Upper lobe of left lung (tissue), 6 donors: ENCODE measurements around the gene ELOB. TPM values are rescaled to one million over a fixed set of nuclear protein-coding genes. Genes with fewer than 3 reads are reported as not detected.

Source experiments
- ATAC-seq, 2 donors: fragments of 200-7000 bp; cut with Tn5 transposase; one replicate each; pipeline ENCODE4 v1.9.1; 2022; ENCODE audit warnings: mild to moderate bottlenecking in 2 of 2, moderate library complexity in 2 of 2; ENCODE audit not compliant: low FRiP score in 2 of 2
- DNase-seq, 2 donors: peaks; one replicate each; pipeline ENCODE4 v3.0.0-alpha.2; 2019 to 2020
- H3K27ac ChIP-seq, 4 donors: fragments of 200-600 bp; sonication (generic); one replicate each; pipeline ENCODE4 v1.5.1; 2016 to 2019
- H3K27me3 ChIP-seq, 4 donors: fragments of 200-600 bp; sonication (generic); one replicate each; pipeline ENCODE4 v1.5.1; 2017 to 2019
- H3K36me3 ChIP-seq, 4 donors: fragments of 200-600 bp; sonication (generic); one replicate each; pipeline ENCODE4 v1.5.1; 2016 to 2019
- H3K4me1 ChIP-seq, 4 donors: fragments of 200-600 bp; sonication (generic); one replicate each; pipeline ENCODE4 v1.5.1; 2018 to 2019
- H3K4me3 ChIP-seq, 4 donors: fragments of 200-600 bp; sonication (generic); one replicate each; pipeline ENCODE4 v1.5.1; 2017 to 2019; ENCODE audit warnings: mild to moderate bottlenecking in 2 of 4, moderate library complexity in 1 of 4
- H3K9me3 ChIP-seq, 4 donors: fragments of 200-600 bp; sonication (generic); one replicate each; pipeline ENCODE4 v1.5.1; 2018 to 2019
- CTCF ChIP-seq, 6 experiments: fragments of 450-650 bp in 4 of 6; fragments of 200-600 bp in 2 of 6; sonication (generic) in 2 of 6; IDR thresholded peaks; one replicate each; pipeline ENCODE4 v1.5.1; 2016 to 2019; ENCODE audit warnings: antibody characterized with exemption in 6 of 6
- EP300 ChIP-seq, 4 donors: sonication (generic); formaldehyde crosslinking; IDR thresholded peaks; one replicate each; pipeline ENCODE4 v1.5.1; 2017; ENCODE audit warnings: antibody characterized with exemption in 4 of 4, control low read depth in 2 of 4
- POLR2A ChIP-seq, 4 donors: fragments of 450-650 bp; IDR thresholded peaks; one replicate each; pipeline ENCODE4 v1.5.1; 2016 to 2017; ENCODE audit warnings: antibody characterized with exemption in 4 of 4, mild to moderate bottlenecking in 2 of 4
- POLR2AphosphoS5 ChIP-seq, 2 donors: sonication (generic); formaldehyde crosslinking; IDR thresholded peaks; one replicate each; pipeline ENCODE4 v1.5.1; 2017; ENCODE audit warnings: antibody characterized with exemption in 2 of 2
- WGBS, 2 donors: methylation state at CpG; one replicate each; pipeline ENCODE4 v1.1.5; 2017 to 2018; 5-methylcytosine and 5-hydroxymethylcytosine counted together
- total RNA-seq, 6 donors: library from RNA; depleted of rRNA in 4 of 6; stranded (reverse); fragments of >200 nt in 4 of 6; gene quantifications; one replicate each; pipeline versions ENCODE4 v1.1.0 to v1.2.1, GENCODE V29; 2016 to 2021
- donor health status: DM: no; HTN: no; CAD: no; lungs with moderate emphysema.
- donor health status: DM: no; HTN: yes; CAD: no; lungs with severe emphysema.

ELOB gene
- total RNA-seq, 6 donors from 2014 or later = 73.3 to 245 (median 145) TPM

GRCh38 chr16:2745961-2746360 lies 31.1 kb downstream of the ELOB start:
- 80 to 83% methylated on average over 2 to 9 of the region's 9 CpGs for WGBS, 2 donors
- TF ChIP-seq CTCF (IDR thresholded peaks at IDR 0.05) (no peak), POLR2AphosphoS5 (IDR thresholded peaks at IDR 0.05) (no peak), POLR2A (IDR thresholded peaks at IDR 0.05) (no peak)
- Histone ChIP-seq H3K9me3 (no peaks in the 10 kb centered on the region), H3K4me1 (peaks cover 0 to under 1% (median 0%) of the 10 kb centered on the region in 4 donors), H3K36me3 (no peaks in the 10 kb centered on the region), H3K27me3 (no peaks in the 10 kb centered on the region), H3K27ac (no peak overlapping the region), H3K4me3 (no peak overlapping the region)
- no peak for DNase-seq
- no peak for ATAC-seq

DNA sequence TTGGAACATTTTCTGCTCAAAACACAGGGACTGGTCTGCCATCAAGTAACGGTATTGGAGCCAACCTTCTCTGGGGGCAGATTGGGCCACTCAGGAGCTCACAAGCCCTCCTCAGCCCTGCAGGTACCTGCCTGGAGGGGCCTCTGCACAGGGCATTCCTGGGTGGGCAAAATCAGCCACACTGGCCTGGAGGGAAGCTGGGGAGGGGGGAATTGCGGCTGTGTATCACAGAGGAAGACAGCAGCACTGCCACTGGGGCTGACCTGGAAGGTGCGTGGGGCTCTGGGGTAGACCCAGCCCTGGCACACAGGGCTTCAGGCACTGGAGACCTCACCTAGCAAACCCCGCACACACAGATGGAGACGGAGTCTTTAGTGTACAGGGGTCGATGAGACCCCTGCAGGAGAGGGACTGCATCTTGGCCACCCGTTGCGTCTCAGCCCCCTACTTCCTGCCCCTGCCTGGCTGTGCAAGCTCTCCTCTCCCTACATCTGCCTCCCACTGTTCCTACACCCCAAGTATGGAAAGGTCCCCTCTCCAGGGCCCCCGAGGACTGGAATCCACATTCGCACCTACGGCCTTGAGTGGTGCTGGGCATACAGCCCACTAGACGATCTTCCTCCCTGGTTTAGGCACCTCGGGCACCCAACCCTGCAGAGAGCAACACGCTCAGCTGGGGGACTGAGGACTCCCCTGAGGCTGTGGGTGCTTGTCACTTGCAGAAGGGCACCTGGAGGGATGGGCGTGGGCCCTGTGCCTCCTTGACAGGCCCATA lies 31.8 kb downstream of the ELOB start:
- 72 to 74% methylated on average over 13 to 15 of the region's 15 CpGs for WGBS, 2 donors
- Histone ChIP-seq H3K36me3 (no peaks in the 10 kb centered on the region), H3K9me3 (no peaks in the 10 kb centered on the region), H3K27me3 (no peaks in the 10 kb centered on the region), H3K27ac (no peak overlapping the region), H3K4me3 (no peak overlapping the region), H3K4me1 (no peaks in the 10 kb centered on the region)
- ATAC-seq (no peak), DNase-seq (no peak)
- TF ChIP-seq CTCF (IDR thresholded peaks at IDR 0.05) (no peak), POLR2AphosphoS5 (IDR thresholded peaks at IDR 0.05) (no peak), EP300 (IDR thresholded peaks at IDR 0.05) (no peak), POLR2A (IDR thresholded peaks at IDR 0.05) (no peak)

DNA sequence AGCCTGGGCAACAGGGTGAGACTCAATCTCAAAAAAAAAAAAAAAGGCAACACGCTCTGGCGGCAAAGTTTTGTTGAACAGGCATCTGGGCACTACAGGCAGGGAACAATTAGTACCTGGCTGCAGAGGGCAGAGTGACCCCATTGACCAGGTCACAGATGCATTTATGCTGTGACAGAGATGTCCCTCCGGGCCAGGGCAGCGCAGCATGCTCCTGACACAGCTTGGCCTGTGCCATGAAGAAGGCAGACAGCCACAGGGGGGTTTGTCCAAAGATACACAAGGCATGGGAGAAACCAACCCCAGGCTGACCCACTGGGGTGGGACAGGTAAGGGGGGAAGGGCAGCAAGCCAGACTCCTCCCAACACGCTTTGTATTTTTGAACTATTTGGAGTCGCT lies 32.4 kb downstream of the ELOB start:
- Histone ChIP-seq H3K4me3 (no peak overlapping the region), H3K9me3 (no peaks in the 10 kb centered on the region), H3K27me3 (no peaks in the 10 kb centered on the region), H3K27ac (no peak overlapping the region), H3K36me3 (no peaks in the 10 kb centered on the region), H3K4me1 (no peaks in the 10 kb centered on the region)
- TF ChIP-seq POLR2AphosphoS5 (IDR thresholded peaks at IDR 0.05) (no peak), EP300 (IDR thresholded peaks at IDR 0.05) (no peak), CTCF (IDR thresholded peaks at IDR 0.05) (no peak), POLR2A (IDR thresholded peaks at IDR 0.05) (no peak)
- WGBS, 2 donors = 93% methylated on average over 6 of the region's 6 CpGs
- ATAC-seq = no peak
- no peak for DNase-seq

GRCh38 chr16:2743007-2743810 lies 33.9 kb downstream of the ELOB start:
- Histone ChIP-seq H3K4me1 (no peaks in the 10 kb centered on the region), H3K36me3 (no peaks in the 10 kb centered on the region), H3K27ac (no peak overlapping the region), H3K4me3 (no peak overlapping the region), H3K9me3 (no peaks in the 10 kb centered on the region), H3K27me3 (no peaks in the 10 kb centered on the region)
- no peak for ATAC-seq
- no peak for TF ChIP-seq CTCF (IDR thresholded peaks at IDR 0.05)
- 80 to 87% methylated on average over 11 to 19 of the region's 19 CpGs for WGBS, 2 donors
- DNase-seq = no peak
